HepG2 (cell line): ENCODE results near the gene SMARCB1. TPM values are rescaled to one million over a fixed set of nuclear protein-coding genes. Genes with fewer than 3 reads are reported as not detected.

Experiments used
- GABPB1 ChIP-seq: IDR thresholded peaks from 2 replicates; pipeline ENCODE4 v1.6.1; 2016; ENCODE audit warnings: mild to moderate bottlenecking, missing genetic modification reagents, moderate library complexity, missing compliant biosample characterization
- NRL ChIP-seq: sonication (generic); formaldehyde crosslinking; IDR thresholded peaks from 2 replicates; pipeline ENCODE4 v1.5.0; 2020; ENCODE audit warnings: missing genetic modification reagents, mild to moderate bottlenecking, moderate library complexity, borderline replicate concordance
- RBM39 ChIP-seq: fragments of 200-400 bp; formaldehyde crosslinking; IDR thresholded peaks from one replicate; pipeline ENCODE4 v1.6.1; 2018; ENCODE audit warnings: antibody characterized with exemption, mild to moderate bottlenecking, low read depth, low read length; ENCODE audit not compliant: poor library complexity, severe bottlenecking
- SP4 ChIP-seq: sonication (generic); formaldehyde crosslinking; IDR thresholded peaks from 2 replicates; pipeline ENCODE4 v1.8.1; 2023; ENCODE audit warnings: mild to moderate bottlenecking, missing genetic modification reagents
- TAF1 ChIP-seq: sonication (generic); formaldehyde crosslinking; IDR thresholded peaks from 2 replicates; pipeline ENCODE4 v1.4.0; 2020; ENCODE audit warnings: missing genetic modification reagents
- TOPORS ChIP-seq: sonication (generic); formaldehyde crosslinking; IDR thresholded peaks from 2 replicates; pipeline ENCODE4 v1.8.0; 2023; ENCODE audit warnings: mild to moderate bottlenecking, missing genetic modification reagents
- ZBTB44 ChIP-seq: sonication (generic); formaldehyde crosslinking; IDR thresholded peaks from 2 replicates; pipeline ENCODE4 v1.4.0; 2020; ENCODE audit warnings: missing genetic modification reagents
- ZNF180 ChIP-seq: sonication (generic); formaldehyde crosslinking; IDR thresholded peaks from 2 replicates; pipeline ENCODE4 v1.4.0; 2020; ENCODE audit warnings: low read depth, missing genetic modification reagents, borderline replicate concordance
- ZNF335 ChIP-seq: sonication (generic); formaldehyde crosslinking; IDR thresholded peaks from 2 replicates; pipeline ENCODE4 v1.4.0; 2020; ENCODE audit warnings: missing genetic modification reagents
- ZNF646 ChIP-seq: sonication (generic); formaldehyde crosslinking; IDR thresholded peaks from 2 replicates; pipeline ENCODE4 v1.9.0; 2021; ENCODE audit warnings: mild to moderate bottlenecking, missing genetic modification reagents
- ZSCAN31 ChIP-seq: sonication (generic); formaldehyde crosslinking; IDR thresholded peaks from 2 replicates; pipeline ENCODE4 v1.5.0; 2020; ENCODE audit warnings: low read depth, mild to moderate bottlenecking, missing genetic modification reagents
- polyA plus RNA-seq, 8 experiments: library from polyadenylated mRNA; depleted of rRNA in 3 of 8; stranded (reverse) in 7 of 8; unstranded in 1 of 8; fragments of >200 nt; fragmentation: Illumina TruSeq in 4 of 8; extraction: Trizol in 4 of 8; gene quantifications; 2 replicates each; pipeline versions ENCODE4 v1.2.1 to v1.2.3, GENCODE V29; 2011 to 2016; ENCODE audit warnings: low read depth in 4 of 8, missing spikeins in 1 of 8, mixed read lengths in 1 of 8; ENCODE audit not compliant: insufficient read depth in 1 of 8
- total RNA-seq, 5 experiments: library from RNA; depleted of rRNA; stranded (reverse); fragments of >200 nt; fragmentation: Illumina TruSeq; extraction: Trizol; gene quantifications; 2 replicates each; pipeline ENCODE4 v1.2.3, GENCODE V29; 2016; ENCODE audit warnings: low read depth in 1 of 5
- TF ChIP-seq, protein P1 (sequence below): sonication (generic); formaldehyde crosslinking; IDR thresholded peaks from 2 replicates; pipeline ENCODE4 v1.5.0; 2020; ENCODE audit warnings: mild to moderate bottlenecking, missing genetic modification reagents
- TF ChIP-seq, protein P2 (sequence below): sonication (generic); IDR thresholded peaks from 2 replicates; pipeline ENCODE4 v1.6.1; 2016; ENCODE audit warnings: low read depth, borderline replicate concordance
- TF ChIP-seq, protein P3 (sequence below): sonication (generic); formaldehyde crosslinking; IDR thresholded peaks from 2 replicates; pipeline ENCODE4 v1.8.1; 2023; ENCODE audit warnings: mild to moderate bottlenecking, missing genetic modification reagents

SMARCB1 gene
- total and polyA plus RNA-seq, 2 of the 13 experiments (the other 11 are each of a cell fraction or from before 2014, with no cell fraction given) = 74.0 to 166 TPM

DNA sequence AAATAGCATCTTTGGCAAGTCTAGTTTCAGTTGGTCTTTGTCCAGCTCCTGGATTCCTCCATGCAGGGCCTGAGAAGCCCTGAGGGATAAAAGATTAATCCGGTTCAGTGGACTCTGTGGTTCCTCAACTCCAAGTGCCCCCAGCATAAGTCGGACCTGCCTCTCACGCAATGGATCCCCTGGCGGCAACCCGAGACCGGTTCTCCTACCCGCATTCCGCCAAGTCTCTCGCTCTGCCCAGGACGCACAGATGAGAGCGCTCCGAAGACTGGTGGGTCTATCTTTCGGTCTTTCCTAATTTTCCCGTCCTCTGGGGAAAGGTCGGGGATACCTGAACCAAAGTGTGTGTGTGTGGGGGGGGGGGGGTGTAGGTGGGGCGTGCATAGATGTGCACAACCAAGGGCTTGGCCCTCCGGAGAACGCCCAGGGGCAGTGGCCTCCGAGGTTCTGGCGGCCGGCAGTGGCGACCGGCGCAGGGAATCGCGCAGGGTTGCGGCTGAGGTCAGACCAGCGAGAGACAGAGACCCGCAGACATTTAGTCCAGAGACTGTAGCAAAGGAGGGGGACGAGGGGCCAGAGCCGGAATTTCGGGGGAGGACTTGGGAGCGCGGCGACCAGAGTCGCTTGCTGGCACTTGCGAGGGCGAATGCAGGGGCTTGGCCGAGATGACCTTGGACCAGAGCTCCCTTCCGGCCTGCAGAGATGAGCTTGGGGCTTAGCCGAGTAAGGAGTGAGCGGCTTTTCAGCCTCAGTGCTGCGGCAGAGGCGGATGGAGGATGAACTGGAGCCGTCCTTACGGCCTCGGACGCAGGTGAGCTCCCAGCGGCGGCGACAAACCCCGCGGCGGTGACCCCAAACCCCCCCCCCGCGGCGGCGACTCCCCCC, 70.2 kb downstream of the SMARCB1 start (continued):
- TF ChIP-seq, protein P1, sequence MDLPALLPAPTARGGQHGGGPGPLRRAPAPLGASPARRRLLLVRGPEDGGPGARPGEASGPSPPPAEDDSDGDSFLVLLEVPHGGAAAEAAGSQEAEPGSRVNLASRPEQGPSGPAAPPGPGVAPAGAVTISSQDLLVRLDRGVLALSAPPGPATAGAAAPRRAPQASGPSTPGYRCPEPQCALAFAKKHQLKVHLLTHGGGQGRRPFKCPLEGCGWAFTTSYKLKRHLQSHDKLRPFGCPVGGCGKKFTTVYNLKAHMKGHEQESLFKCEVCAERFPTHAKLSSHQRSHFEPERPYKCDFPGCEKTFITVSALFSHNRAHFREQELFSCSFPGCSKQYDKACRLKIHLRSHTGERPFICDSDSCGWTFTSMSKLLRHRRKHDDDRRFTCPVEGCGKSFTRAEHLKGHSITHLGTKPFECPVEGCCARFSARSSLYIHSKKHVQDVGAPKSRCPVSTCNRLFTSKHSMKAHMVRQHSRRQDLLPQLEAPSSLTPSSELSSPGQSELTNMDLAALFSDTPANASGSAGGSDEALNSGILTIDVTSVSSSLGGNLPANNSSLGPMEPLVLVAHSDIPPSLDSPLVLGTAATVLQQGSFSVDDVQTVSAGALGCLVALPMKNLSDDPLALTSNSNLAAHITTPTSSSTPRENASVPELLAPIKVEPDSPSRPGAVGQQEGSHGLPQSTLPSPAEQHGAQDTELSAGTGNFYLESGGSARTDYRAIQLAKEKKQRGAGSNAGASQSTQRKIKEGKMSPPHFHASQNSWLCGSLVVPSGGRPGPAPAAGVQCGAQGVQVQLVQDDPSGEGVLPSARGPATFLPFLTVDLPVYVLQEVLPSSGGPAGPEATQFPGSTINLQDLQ (CRISPR knock-in tag) = 0 out of 2 replicates have a peak, but pooled peaks have one; percentile 56
- TF ChIP-seq SP4 (CRISPR knock-in tag) (peak; percentile 72; the same call in 1 of the 2 replicates), ZNF646 (peak; percentile 22; the same call in 1 of the 2 replicates), TAF1 (CRISPR knock-in tag) (peak; percentile 73), NRL (CRISPR knock-in tag) (peak; percentile 77; the same call in 1 of the 2 replicates), ZNF180 (CRISPR knock-in tag) (no peak), ZNF335 (CRISPR knock-in tag) (peak; percentile 77; the same call in 1 of the 2 replicates), ZBTB44 (CRISPR knock-in tag) (0 out of 2 replicates have a peak, but pooled peaks have one; percentile 36), RBM39 (peak; percentile 41), TOPORS (CRISPR knock-in tag) (0 out of 2 replicates have a peak, but pooled peaks have one; percentile 1), ZSCAN31 (CRISPR knock-in tag) (0 out of 2 replicates have a peak, but pooled peaks have one; percentile 19), GABPB1 (CRISPR knock-in tag) (peak; percentile 78; the same call in 1 of the 2 replicates)
- TF ChIP-seq, protein P2, sequence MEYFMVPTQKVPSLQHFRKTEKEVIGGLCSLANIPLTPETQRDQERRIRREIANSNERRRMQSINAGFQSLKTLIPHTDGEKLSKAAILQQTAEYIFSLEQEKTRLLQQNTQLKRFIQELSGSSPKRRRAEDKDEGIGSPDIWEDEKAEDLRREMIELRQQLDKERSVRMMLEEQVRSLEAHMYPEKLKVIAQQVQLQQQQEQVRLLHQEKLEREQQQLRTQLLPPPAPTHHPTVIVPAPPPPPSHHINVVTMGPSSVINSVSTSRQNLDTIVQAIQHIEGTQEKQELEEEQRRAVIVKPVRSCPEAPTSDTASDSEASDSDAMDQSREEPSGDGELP = no peak
- TF ChIP-seq, protein P3, sequence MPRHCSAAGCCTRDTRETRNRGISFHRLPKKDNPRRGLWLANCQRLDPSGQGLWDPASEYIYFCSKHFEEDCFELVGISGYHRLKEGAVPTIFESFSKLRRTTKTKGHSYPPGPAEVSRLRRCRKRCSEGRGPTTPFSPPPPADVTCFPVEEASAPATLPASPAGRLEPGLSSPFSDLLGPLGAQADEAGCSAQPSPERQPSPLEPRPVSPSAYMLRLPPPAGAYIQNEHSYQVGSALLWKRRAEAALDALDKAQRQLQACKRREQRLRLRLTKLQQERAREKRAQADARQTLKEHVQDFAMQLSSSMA (CRISPR knock-in tag) = peak; percentile 44; the same call in 1 of the 2 replicates
